ENCODE results near the gene MAN1C1. TPM values are rescaled to one million over a fixed set of nuclear protein-coding genes. Genes with fewer than 3 reads are reported as not detected.

Gene MAN1C1
- polyA plus RNA-seq, 1 donor = 9.6 TPM

- no peak for DNase-seq (ENCODE audit: low read depth)
Measured at GRCh38 chr1:25614501-25615171, 2.0 kb upstream of the MAN1C1 start.

DNA sequence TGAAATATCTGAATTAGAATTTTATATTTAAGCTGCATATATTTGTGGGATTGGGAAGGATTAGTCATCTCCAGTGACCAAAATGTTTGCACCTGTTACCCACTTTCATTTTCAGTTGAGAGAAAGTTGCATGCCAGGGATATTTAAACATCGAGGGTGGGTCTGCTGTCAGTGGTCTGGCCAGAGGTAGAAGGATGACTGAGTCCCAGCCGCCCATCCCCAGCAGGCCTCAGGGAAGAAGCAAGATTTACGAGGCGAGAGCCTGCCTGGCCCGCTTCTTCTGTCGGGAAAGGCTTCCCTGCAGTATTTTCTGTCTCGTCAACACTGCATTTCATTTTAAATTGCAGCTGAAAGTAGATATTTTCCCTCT is 1.4 kb upstream of the MAN1C1 start:
- DNase-seq (ENCODE audit: low read depth) = no peak

DNA sequence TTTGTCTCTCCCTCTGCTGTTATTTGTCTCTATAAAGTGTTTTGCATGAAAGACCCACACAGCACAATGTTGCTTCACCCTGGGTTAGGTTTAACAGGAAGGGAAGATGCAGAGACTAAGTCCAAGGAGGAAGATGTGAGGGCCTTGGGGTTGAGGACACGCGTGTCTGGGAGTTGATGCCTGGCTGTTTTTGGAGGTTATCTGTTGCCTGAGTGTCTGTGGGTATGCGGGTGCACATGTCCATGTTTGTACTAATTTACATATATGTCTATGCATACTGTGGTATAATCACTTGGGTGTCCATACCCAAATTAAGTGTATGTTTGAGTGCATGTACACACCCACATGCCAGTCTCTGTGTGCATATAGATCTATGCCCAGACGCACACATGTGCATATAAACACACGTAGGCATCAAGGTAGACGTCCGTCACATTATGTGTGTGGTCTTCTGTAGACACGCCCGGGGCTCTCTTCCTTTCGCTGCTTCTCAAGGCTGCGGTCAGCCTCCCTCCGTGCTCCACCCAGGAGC is 962 bp upstream of the MAN1C1 start:
- no peak for DNase-seq (ENCODE audit: low read depth)

- no peak for DNase-seq (ENCODE audit: low read depth)
Measured at GRCh38 chr1:25616987-25617624, 515 bp downstream of the MAN1C1 start.

GRCh38 chr1:25617625-25618432 is 1.2 kb downstream of the MAN1C1 start:
- no peak for DNase-seq (ENCODE audit: low read depth)

DNA sequence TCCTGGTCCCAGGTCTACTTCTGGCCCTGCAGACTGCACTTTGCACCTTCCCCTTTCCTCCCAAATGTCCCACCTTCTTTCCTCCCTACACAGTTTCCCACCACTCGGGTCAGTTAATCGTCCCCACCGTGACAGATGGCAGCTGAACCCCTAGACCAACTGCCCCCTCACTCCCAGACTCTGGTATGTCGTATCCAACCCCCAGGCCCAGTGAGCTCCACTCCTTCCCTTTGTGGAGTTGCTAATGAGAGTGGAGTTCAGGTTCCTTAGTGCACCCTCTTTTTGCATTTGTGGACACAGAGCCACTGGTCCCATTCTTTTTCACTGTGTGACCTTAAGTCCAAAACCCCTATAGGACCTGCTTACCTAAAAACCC is 1.8 kb downstream of the MAN1C1 start:
- DNase-seq (ENCODE audit: low read depth) = no peak

DNA sequence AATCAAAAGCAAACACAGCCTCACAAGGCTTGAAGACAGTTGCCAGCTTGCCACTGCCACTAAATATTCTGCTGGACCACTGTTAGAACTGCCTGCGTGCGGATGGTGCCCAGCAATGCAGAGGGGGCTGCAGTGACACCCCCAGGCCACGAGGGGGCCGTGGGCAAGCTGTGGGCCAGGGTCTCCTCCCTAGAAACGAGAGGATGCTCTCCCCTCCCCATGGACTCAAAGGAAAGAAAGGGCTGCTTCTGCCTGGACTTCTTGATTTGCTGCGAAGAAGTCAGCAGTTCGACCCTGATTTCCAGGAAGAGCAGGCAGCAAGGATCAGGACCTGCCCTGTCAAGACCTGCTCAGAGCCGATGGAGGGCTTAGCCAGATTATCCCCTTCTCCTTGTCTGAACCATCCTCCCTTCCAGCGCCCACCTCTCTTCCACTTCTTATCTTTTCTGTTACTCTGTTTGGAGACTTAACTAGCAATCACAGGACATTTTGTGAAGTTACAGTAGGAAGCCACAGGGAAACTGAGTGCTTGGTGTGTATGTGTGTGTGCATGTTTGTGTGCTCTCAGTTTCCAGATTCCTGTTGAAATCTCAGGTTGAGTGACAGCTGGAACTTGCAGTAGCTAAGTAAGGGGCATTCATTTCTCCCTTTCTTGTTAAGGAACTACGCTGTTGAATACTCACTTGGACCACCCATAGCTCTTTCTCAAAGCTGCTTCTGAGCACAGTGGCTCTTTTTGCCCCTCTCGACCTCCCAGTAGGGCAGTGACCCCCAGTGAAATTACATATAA is 2.7 kb downstream of the MAN1C1 start:
- DNase-seq (ENCODE audit: low read depth) = no peak

DNA sequence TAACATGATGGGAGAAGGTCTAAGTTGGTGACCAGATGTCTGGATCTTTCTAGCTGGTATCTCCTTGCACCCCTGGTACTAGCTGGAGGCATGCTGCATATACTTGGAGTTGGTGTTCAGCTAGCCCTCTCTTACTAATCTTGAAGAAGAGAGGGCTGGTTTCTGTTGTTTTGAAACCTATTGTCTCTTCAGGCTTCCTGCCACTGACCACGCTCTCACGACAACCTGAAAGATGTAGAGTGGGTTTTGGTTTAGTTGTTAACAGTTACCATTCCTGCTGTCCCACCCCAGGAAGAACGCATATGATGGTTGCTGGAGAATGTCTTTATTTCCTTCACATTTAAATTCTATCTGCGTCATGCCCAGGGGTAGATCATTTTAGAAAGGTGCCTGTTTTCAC is 3.6 kb downstream of the MAN1C1 start:
- no peak for DNase-seq (ENCODE audit: low read depth)

DNA sequence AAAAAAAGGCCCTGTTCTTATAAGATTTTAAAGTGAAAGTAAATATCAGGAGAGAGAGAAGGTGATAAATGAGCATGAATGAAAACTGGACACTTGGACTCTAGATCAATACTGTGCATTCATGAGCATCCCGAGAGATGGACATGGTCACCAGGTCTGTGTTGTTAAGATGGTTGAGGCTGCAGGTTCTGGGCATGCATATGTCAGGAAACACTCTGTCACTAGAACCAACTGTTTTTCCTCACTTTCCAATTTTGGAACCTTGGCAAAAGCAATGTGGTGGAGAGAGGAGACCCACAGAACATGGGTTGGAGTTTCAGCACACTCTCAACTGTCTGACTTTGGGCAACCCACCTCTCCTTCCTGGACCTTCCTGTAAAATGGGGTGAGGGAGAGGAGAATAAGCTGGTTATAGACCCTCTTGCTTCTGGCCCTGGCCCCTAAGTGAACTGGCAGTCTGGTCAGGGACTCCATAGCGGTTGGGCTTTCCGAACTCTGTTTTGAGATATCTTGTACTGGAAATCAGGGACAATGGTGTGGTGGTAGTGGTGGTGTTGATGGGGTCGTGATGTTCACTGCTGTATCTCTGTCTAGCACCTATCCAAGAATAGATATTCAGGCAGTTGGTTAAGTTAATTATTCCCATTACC is 4.2 kb downstream of the MAN1C1 start:
- DNase-seq (ENCODE audit: low read depth) = no peak

DNA sequence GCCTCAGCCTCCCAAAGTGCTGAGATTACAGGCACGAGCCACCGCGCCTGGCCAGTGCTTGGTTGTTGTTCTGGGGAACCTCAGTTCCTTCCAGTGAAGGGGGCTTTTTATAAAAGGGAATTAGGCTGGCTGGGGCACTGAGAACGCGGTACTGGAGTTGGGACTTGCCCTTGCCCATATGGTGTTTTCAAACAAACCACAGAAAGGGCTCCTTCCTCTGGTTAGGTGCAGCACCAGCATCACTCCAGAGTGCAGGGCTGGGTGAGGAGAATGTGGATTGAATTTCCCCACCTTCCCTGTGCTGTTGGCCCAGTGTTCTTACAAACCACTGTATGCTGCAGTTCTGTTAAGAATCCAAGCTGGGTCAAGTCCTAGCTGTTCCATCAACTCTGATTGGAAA is 5.3 kb downstream of the MAN1C1 start:
- no peak for DNase-seq (ENCODE audit: low read depth)

GRCh38 chr1:25622531-25622930 is 5.9 kb downstream of the MAN1C1 start:
- no peak for DNase-seq (ENCODE audit: low read depth)

DNA sequence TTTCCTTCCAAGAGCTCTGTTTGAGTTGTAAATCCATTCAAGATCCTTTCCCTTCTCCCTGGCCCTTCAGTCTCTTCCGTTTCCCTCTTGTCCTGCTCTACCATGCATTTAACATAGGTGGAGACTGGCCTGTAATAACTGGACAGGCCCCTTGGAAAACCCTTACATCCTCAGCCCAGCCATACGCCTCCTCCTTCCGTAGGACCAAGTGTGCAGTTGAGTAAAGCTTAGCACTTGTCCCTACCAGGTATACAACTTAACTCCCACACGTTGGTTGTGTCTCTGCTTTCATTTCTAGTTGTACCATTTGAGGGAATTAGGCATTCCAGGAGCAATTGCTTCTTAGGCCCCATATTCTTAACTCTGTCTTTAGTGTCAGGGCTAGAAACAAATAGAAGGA is 6.4 kb downstream of the MAN1C1 start:
- no peak for DNase-seq (ENCODE audit: low read depth)

GRCh38 chr1:25623731-25624130 is 7.1 kb downstream of the MAN1C1 start:
- no peak for DNase-seq (ENCODE audit: low read depth)

- DNase-seq (ENCODE audit: low read depth) = no peak
Measured at GRCh38 chr1:25624156-25624555, 7.6 kb downstream of the MAN1C1 start.

DNA sequence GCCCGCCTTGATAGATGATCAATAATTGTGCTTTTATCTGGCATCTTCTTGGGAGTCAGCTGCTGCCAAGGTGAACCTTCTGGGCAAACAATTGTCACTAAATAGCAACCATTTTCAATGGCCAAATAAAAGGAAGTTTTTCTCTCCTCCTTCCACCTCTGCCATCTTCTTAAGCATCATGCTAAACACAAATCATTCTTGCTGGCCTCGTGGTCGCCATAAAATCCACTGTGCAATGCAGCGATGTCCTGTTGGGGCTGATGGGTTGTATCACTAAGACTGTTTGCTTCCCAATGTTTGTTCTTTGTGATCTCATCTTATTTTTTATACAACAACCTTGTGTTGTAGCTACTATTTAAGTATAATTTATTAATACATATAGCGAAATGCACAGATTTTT is 8.0 kb downstream of the MAN1C1 start:
- DNase-seq (ENCODE audit: low read depth) = no peak

DNA sequence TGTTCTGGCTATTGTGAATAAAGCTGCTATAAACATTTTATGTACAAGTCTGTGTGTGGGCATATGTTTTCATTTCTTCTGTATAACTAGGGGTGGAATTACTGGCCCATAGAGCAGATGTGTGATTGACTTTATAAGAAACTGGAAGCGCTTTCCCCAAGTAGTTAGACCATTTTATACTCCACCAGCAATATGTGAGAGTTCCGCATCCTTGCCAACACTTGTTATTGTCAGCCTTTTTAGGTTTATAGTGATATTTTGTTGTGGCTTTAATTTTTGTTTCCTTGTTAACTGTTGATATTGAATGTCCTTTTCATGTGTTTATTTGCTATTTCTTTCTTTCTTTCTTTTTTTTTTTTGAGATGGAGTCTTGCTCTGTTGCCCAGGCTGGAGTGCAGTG is 9.4 kb downstream of the MAN1C1 start:
- no peak for DNase-seq (ENCODE audit: low read depth)

- no peak for DNase-seq (ENCODE audit: low read depth)
Measured at GRCh38 chr1:25628741-25629421, 12.3 kb downstream of the MAN1C1 start.

DNA sequence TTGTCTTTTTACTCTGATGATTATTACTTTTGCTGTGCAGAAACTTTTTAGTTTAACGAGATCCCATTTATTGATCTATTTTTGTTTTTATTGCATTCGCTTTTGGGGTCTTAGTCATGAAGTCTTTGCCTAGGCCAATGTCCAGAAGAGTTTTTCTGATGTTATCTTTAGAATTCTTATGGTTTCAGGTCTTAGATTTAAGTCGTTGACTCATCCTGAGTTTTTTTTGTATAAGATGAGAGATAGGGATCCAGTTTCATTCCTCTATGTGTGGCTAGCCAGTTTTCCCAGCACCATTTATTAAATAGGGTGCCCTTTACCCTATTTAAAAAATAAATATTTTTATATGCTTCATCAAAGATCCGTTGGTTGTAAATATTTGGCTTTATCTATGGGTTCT is 13.2 kb downstream of the MAN1C1 start:
- DNase-seq (ENCODE audit: low read depth) = no peak

GRCh38 chr1:25631750-25632485 is 15.3 kb downstream of the MAN1C1 start:
- DNase-seq (ENCODE audit: low read depth) = no peak

GRCh38 chr1:25634066-25634465 is 17.5 kb downstream of the MAN1C1 start:
- DNase-seq (ENCODE audit: low read depth) = no peak

Measured in forelimb muscle (tissue), 1 donor.